Chondrocyte (in vitro differentiated cells): Measurements from ENCODE around the gene CNPY4. TPM values are rescaled to one million over a fixed set of nuclear protein-coding genes. Genes with fewer than 3 reads are reported as not detected.
"Not testable (repeated sequence)": the region's sequence is repeated elsewhere in the genome, so short reads cannot be mapped to it uniquely, and the experiment has no call there.

ENCODE experiments used
- DNase-seq: peaks from one replicate; pipeline ENCODE4 v3.0.0; 2021; ENCODE audit warnings: mixed read lengths, low spot score
- H3K27ac Mint-ChIP-seq: one replicate; pipeline ENCODE4 v1.8.0; 2021; ENCODE audit warnings: mild to moderate bottlenecking, moderate library complexity, mixed read lengths; ENCODE audit not compliant: unreplicated experiment
- H3K27me3 Mint-ChIP-seq: 2 replicates; pipeline ENCODE4 v1.8.0; 2021; ENCODE audit warnings: low read depth, mixed read lengths
- H3K36me3 Mint-ChIP-seq: 2 replicates; pipeline ENCODE4 v1.8.0; 2021; ENCODE audit warnings: low read depth, mixed read lengths
- H3K4me1 Mint-ChIP-seq: 2 replicates; pipeline ENCODE4 v1.8.0; 2021; ENCODE audit warnings: low read depth, mild to moderate bottlenecking, mixed read lengths
- H3K4me3 Mint-ChIP-seq: one replicate; pipeline ENCODE4 v1.8.0; 2021; ENCODE audit warnings: mild to moderate bottlenecking, moderate library complexity, mixed read lengths; ENCODE audit not compliant: unreplicated experiment
- H3K9me3 Mint-ChIP-seq: 2 replicates; pipeline ENCODE4 v1.8.0; 2021; ENCODE audit warnings: low read depth, mixed read lengths
- CTCF ChIP-seq: fragments of 200-600 bp; sonication (generic); IDR thresholded peaks from 2 replicates; pipeline ENCODE4 v1.5.0; 2021; ENCODE audit warnings: antibody characterized with exemption, mild to moderate bottlenecking, moderate library complexity
- total RNA-seq: library from RNA; stranded (reverse); gene quantifications from 3 replicates; pipeline ENCODE4 v1.2.1, GENCODE V29; 2021

CNPY4 gene
- total RNA-seq, 1 donor from 2014 or later, result 31.5 TPM

GRCh38 chr7:100142461-100142860 is 23.0 kb downstream of the CNPY4 start:
- no peaks in the 10 kb centered on the region for H3K36me3 Mint-ChIP-seq
- H3K4me1 Mint-ChIP-seq, result no peaks in the 10 kb centered on the region
- H3K27me3 Mint-ChIP-seq, result no peaks in the 10 kb centered on the region
- TF ChIP-seq CTCF, result no peak
- no peaks in the 10 kb centered on the region for H3K9me3 Mint-ChIP-seq
- H3K27ac Mint-ChIP-seq, result no peak overlapping the region
- no peak overlapping the region for H3K4me3 Mint-ChIP-seq
- no peak for DNase-seq

- not testable (repeated sequence) for H3K27me3 Mint-ChIP-seq, H3K27ac Mint-ChIP-seq, H3K9me3 Mint-ChIP-seq, H3K36me3 Mint-ChIP-seq, DNase-seq, H3K4me3 Mint-ChIP-seq
- peaks cover 22% of the 10 kb centered on the region for H3K4me1 Mint-ChIP-seq
These were observed 26.9 kb downstream of the CNPY4 start for GRCh38 chr7:100146350-100146749.

GRCh38 chr7:100147278-100147677 is 27.8 kb downstream of the CNPY4 start:
- H3K27me3 Mint-ChIP-seq, result no peaks in the 10 kb centered on the region
- no peak for TF ChIP-seq CTCF
- H3K9me3 Mint-ChIP-seq, result no peaks in the 10 kb centered on the region
- DNase-seq, result no peak
- H3K4me3 Mint-ChIP-seq, result no peak overlapping the region
- H3K36me3 Mint-ChIP-seq, result peaks cover 2% of the 10 kb centered on the region
- no peak overlapping the region for H3K27ac Mint-ChIP-seq
- peaks cover 22% of the 10 kb centered on the region for H3K4me1 Mint-ChIP-seq

GRCh38 chr7:100148225-100148558 is 28.8 kb downstream of the CNPY4 start:
- Mint-ChIP-seq H3K4me3 (peak overlapping the region; percentile 97), H3K36me3 (peaks cover 5% of the 10 kb centered on the region), H3K9me3 (no peaks in the 10 kb centered on the region), H3K27me3 (no peaks in the 10 kb centered on the region), H3K4me1 (peaks cover 22% of the 10 kb centered on the region), H3K27ac (peak overlapping the region; percentile 94)
- DNase-seq, result no peak
- no peak for TF ChIP-seq CTCF

GRCh38 chr7:100148559-100149328 is 29.3 kb downstream of the CNPY4 start, which contains the start of gene LAMTOR4:
LAMTOR4 (plus strand) TSS chr7:100148918; CDS start chr7:100148973, 55 bp downstream.
- no peaks in the 10 kb centered on the region for H3K9me3 Mint-ChIP-seq
- H3K4me1 Mint-ChIP-seq, result peaks cover 22% of the 10 kb centered on the region
- peak within 1 kb of the TSS; percentile 94 for H3K27ac Mint-ChIP-seq
- H3K36me3 Mint-ChIP-seq, result peaks cover 5% of the 10 kb centered on the region
- H3K4me3 Mint-ChIP-seq, result peak within 1 kb of the TSS; percentile 97
- DNase-seq, result peak; percentile 99
- no peaks in the 10 kb centered on the region for H3K27me3 Mint-ChIP-seq
- TF ChIP-seq CTCF, result peak; percentile 4

- Mint-ChIP-seq H3K4me3 (no peak overlapping the region), H3K4me1 (peaks cover 39% of the 10 kb centered on the region), H3K9me3 (no peaks in the 10 kb centered on the region), H3K36me3 (peaks cover 9% of the 10 kb centered on the region), H3K27ac (peak overlapping the region; percentile 49), H3K27me3 (no peaks in the 10 kb centered on the region)
- no peak for DNase-seq
- TF ChIP-seq CTCF, result no peak
These were observed 33.0 kb downstream of the CNPY4 start for GRCh38 chr7:100152404-100152803.
